ENCODE results near the gene RB1. TPM values are rescaled to one million over a fixed set of nuclear protein-coding genes. Genes with fewer than 3 reads are reported as not detected.

The RB1 gene
- total RNA-seq, 2 donors from 2014 or later, result 42.1 to 43.7 TPM

- Histone ChIP-seq H3K36me3 (no peaks in the 10 kb centered on the region), H3K9me3 (no peaks in the 10 kb centered on the region), H3K27me3 (replicated peaks; ENCODE audit: insufficient read depth) (no peaks in the 10 kb centered on the region), H3K27ac (no peak overlapping the region), H3K4me1 (replicated peaks) (no peaks in the 10 kb centered on the region), H3K4me3 (no peak overlapping the region)
- no peak for DNase-seq (ENCODE audit: low spot score)
- TF ChIP-seq POLR2A (IDR thresholded peaks at IDR 0.05), result no peak
- no peak for TF ChIP-seq POLR2AphosphoS5 (IDR thresholded peaks at IDR 0.05)
- TF ChIP-seq CTCF (IDR thresholded peaks at IDR 0.05), result no peak
- intact Hi-C loops (cut with DNase I), result no loop called here
- 72% methylated on average over 37 of the region's 41 CpGs for WGBS
These were observed 14.2 kb downstream of the RB1 start for GRCh38 chr13:48317511-48318376.

GRCh38 chr13:48318377-48318811, 14.8 kb downstream of the RB1 start:
- Histone ChIP-seq H3K4me1 (replicated peaks) (no peaks in the 10 kb centered on the region), H3K27ac (no peak overlapping the region), H3K9me3 (no peaks in the 10 kb centered on the region), H3K36me3 (no peaks in the 10 kb centered on the region), H3K27me3 (replicated peaks; ENCODE audit: insufficient read depth) (no peaks in the 10 kb centered on the region), H3K4me3 (no peak overlapping the region)
- WGBS, result 85% methylated on average over 28 of the region's 28 CpGs
- intact Hi-C loops (cut with DNase I), result no loop called here
- DNase-seq (ENCODE audit: low spot score), result no peak
- TF ChIP-seq POLR2AphosphoS5 (IDR thresholded peaks at IDR 0.05) (no peak), CTCF (IDR thresholded peaks at IDR 0.05) (no peak), POLR2A (IDR thresholded peaks at IDR 0.05) (no peak)

- no peak for DNase-seq (ENCODE audit: low spot score)
- H3K4me3 ChIP-seq, result no peak overlapping the region
- no peaks in the 10 kb centered on the region for H3K27me3 ChIP-seq (replicated peaks; ENCODE audit: insufficient read depth)
- TF ChIP-seq POLR2A (IDR thresholded peaks at IDR 0.05) (no peak), CTCF (IDR thresholded peaks at IDR 0.05) (no peak), POLR2AphosphoS5 (IDR thresholded peaks at IDR 0.05) (no peak)
- H3K36me3 ChIP-seq, result no peaks in the 10 kb centered on the region
- 81% methylated on average over 47 of the region's 47 CpGs for WGBS
- intact Hi-C loops (cut with DNase I), result no loop called here
- H3K27ac ChIP-seq, result no peak overlapping the region
- no peaks in the 10 kb centered on the region for H3K4me1 ChIP-seq (replicated peaks)
- H3K9me3 ChIP-seq, result no peaks in the 10 kb centered on the region
These were observed 15.4 kb downstream of the RB1 start for GRCh38 chr13:48318821-48319511.

GRCh38 chr13:48319531-48320398, 16.2 kb downstream of the RB1 start:
- DNase-seq (ENCODE audit: low spot score), result no peak
- no peaks in the 10 kb centered on the region for H3K27me3 ChIP-seq (replicated peaks; ENCODE audit: insufficient read depth)
- no peak for TF ChIP-seq CTCF (IDR thresholded peaks at IDR 0.05)
- H3K4me1 ChIP-seq (replicated peaks), result no peaks in the 10 kb centered on the region
- H3K4me3 ChIP-seq, result no peak overlapping the region
- H3K27ac ChIP-seq, result no peak overlapping the region
- intact Hi-C loops (cut with DNase I), result no loop called here
- no peaks in the 10 kb centered on the region for H3K36me3 ChIP-seq
- WGBS, result 81% methylated on average over 37 of the region's 48 CpGs
- H3K9me3 ChIP-seq, result no peaks in the 10 kb centered on the region
